ENCODE measurements around the gene TMED7.

The TMED7 gene

GRCh38 chr5:115586525-115587146 is 39.2 kb downstream of the TMED7 start:
- TF ChIP-seq CTCF (IDR thresholded peaks at IDR 0.05; ENCODE audit: insufficient read depth, low read depth, low read length, missing control alignments) = peak; percentile 45
- peak; percentile 34 for DNase-seq (ENCODE audit: low read depth)

DNA sequence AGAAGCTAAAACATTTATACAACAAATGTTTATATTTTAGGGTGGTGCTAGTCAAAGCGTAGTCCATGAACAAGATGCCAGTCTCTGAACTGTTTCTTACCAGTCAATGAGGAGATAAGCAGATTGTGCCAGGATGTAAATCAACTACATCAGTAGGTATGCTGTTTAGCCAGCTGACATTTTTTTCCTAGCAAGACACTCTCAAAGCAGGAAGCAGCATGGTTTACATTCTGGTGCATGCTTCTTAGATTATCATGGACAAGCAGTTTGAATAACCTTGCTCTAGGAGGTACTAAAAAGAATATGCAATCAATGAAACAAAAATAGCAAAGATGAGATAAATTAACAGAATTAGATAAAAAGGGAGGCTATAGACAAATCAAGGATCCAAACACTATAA is 40.6 kb downstream of the TMED7 start:
- H3K4me3 ChIP-seq (ENCODE audit: low read length) = no peak overlapping the region
- no peak for TF ChIP-seq CTCF (IDR thresholded peaks at IDR 0.05; ENCODE audit: insufficient read depth, low read depth, low read length, missing control alignments)
- no peak for DNase-seq (ENCODE audit: low read depth)

More at GRCh38 chr5:115586525-115587146, 39.2 kb downstream of the TMED7 start:
- H3K4me3 ChIP-seq (ENCODE audit: low read length) = no peak overlapping the region

- no peak overlapping the region for H3K4me3 ChIP-seq (ENCODE audit: low read length)
- DNase-seq (ENCODE audit: low read depth) = no peak
- no peak for TF ChIP-seq CTCF (IDR thresholded peaks at IDR 0.05; ENCODE audit: insufficient read depth, low read depth, low read length, missing control alignments)
Measured at GRCh38 chr5:115584501-115584900, 41.3 kb downstream of the TMED7 start.

GRCh38 chr5:115583474-115583873 is 42.4 kb downstream of the TMED7 start:
- DNase-seq (ENCODE audit: low read depth) = no peak
- TF ChIP-seq CTCF (IDR thresholded peaks at IDR 0.05; ENCODE audit: insufficient read depth, low read depth, low read length, missing control alignments) = no peak
- H3K4me3 ChIP-seq (ENCODE audit: low read length) = no peak overlapping the region

- no peak overlapping the region for H3K4me3 ChIP-seq (ENCODE audit: low read length)
- no peak for TF ChIP-seq CTCF (IDR thresholded peaks at IDR 0.05; ENCODE audit: insufficient read depth, low read depth, low read length, missing control alignments)
- DNase-seq (ENCODE audit: low read depth) = no peak
Measured at GRCh38 chr5:115580941-115581340, 44.9 kb downstream of the TMED7 start.

- TF ChIP-seq CTCF (IDR thresholded peaks at IDR 0.05; ENCODE audit: insufficient read depth, low read depth, low read length, missing control alignments) = no peak
- peak; percentile 57 for DNase-seq (ENCODE audit: low read depth)
- no peak overlapping the region for H3K4me3 ChIP-seq (ENCODE audit: low read length)
Measured at GRCh38 chr5:115579747-115580173, 46.1 kb downstream of the TMED7 start.

DNA sequence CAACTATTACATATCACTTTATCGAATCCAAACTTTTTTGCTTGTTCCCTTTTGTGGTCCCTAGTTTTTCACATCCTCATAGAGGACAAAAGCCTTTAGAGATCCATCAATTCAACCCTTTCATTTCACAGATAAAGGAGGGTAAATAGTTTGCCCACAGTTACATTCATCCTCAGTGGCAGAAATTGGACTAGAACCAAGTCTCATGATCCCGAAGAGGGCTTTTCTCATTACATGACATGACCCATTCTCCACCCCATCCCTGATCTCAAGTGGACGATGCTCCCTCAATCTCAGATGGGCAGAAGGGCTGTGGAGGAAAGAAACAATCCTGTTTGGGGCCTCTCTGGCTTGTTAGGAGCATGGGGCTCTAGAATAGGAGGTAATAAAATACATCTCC is 46.6 kb downstream of the TMED7 start:
- no peak for TF ChIP-seq CTCF (IDR thresholded peaks at IDR 0.05; ENCODE audit: insufficient read depth, low read depth, low read length, missing control alignments)
- DNase-seq (ENCODE audit: low read depth) = no peak
- H3K4me3 ChIP-seq (ENCODE audit: low read length) = no peak overlapping the region
